SIG-M5 treated with dmso at 0.1 percent for 504 hours (cell line): ENCODE measurements around the gene SLC40A1.
A peak's percentile ranks its signal among the peaks of the same experiment; 100 is the strongest.

Experiments used
- DNase-seq: peaks from one replicate; lab custom pipeline; 2025; ENCODE audit not compliant: unreplicated experiment; lab: John Stamatoyannopoulos, UW

Gene SLC40A1

DNA sequence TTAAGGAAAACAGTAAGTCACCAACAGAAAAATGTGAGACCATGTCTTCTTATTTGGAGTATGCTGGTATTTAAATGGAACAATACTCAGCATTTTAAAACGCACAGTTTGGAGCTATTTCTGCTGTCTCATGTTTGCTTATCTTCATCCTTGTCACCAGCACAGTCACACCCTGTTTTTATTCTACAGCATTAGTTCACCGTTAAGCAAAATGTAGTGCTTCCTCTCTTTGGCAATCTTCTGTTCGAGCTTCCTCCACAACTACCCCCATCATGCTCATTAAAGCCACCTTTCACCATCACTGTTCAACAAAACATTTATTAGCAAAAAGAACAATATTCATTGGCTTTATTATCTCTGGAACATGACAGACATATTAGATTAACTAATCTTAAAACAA is 64.0 kb downstream of the SLC40A1 start:
- DNase-seq: peak; percentile 95

DNA sequence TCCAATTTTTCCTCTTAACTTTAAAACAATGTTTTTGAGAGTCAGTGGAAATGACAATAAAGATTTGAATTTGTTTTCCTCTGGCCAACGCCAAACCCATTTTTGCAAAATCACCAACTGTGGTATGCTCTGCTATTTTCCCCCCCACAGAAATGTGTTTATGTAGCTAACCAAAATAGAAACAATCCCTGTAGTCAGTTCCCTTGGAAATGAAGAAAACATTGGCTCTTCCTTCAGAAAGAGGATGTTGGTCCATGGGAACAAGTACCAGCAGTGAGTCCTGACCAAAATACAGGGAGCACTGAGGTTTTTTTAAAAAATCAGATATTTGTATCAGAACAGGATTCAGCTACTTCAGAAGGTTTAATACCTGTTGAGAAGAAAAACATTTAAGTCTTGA is 65.3 kb downstream of the SLC40A1 start:
- no peak for DNase-seq

GRCh38 chr2:189514104-189514503 is 66.5 kb downstream of the SLC40A1 start:
- DNase-seq: peak; percentile 98

DNA sequence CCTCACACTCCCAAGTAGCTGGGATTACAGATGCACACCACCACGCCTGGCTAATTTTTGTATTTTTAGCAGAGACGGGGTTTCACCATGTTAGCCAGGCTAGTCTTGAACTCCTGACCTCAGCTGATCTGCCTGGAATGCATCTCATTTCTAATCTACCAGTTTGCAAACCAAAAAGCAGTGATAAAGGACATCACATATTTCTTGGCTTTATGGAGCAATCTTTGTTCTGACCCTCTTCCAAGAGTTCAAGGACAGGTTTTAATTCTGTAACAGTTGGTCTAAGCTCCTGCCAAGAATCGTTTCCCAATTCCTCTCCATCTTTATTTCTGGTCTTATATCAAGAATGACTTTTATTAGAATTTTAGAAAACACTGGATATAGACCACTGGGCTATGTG is 67.7 kb downstream of the SLC40A1 start:
- no peak for DNase-seq

GRCh38 chr2:189511960-189512319 is 68.6 kb downstream of the SLC40A1 start:
- no peak for DNase-seq

GRCh38 chr2:189511210-189511959 is 69.2 kb downstream of the SLC40A1 start:
- no peak for DNase-seq
